A673 (cell line): ENCODE results near the gene NPAS1. TPM values are rescaled to one million over a fixed set of nuclear protein-coding genes. Genes with fewer than 3 reads are reported as not detected.

Experiments
- BruUV-seq: library from RNA; stranded (reverse); fragments of 400-500 nt; replicated peaks from 2 replicates; lab custom pipeline; 2021; lab: Mats Ljungman, UMichigan
- CTCF ChIA-PET: fragments of 300-600 bp; sonication (Branson Sonifier 250); formaldehyde crosslinking; loops from one replicate; lab custom pipeline; 2022; ENCODE audit warnings: antibody characterized with exemption; lab: Charles Lee
- POLR2A ChIA-PET: fragments of 300-600 bp; sonication (Branson Sonifier 250); formaldehyde crosslinking; loops from one replicate; lab custom pipeline; 2022; ENCODE audit warnings: antibody characterized with exemption; ENCODE audit not compliant: low non-redundant PET; lab: Charles Lee
- DNase-seq: peaks from one replicate; pipeline ENCODE4 v3.0.0-alpha.2; 2015; ENCODE audit warnings: low spot score
- H3K27ac ChIP-seq: fragments of 200-600 bp; sonication (generic); 2 replicates; pipeline ENCODE4 v1.5.1; 2016; ENCODE audit warnings: mixed run types, low read depth, mild to moderate bottlenecking, mixed read lengths, antibody characterized with exemption, low read length; ENCODE audit not compliant: poor library complexity, severe bottlenecking
- H3K27me3 ChIP-seq: fragments of 200-600 bp; sonication (generic); replicated peaks from 2 replicates; pipeline ENCODE4 v1.6.1; 2017; ENCODE audit warnings: mixed run types, low read depth, mild to moderate bottlenecking, mixed read lengths, antibody characterized with exemption, low read length; ENCODE audit not compliant: insufficient read depth, poor library complexity
- H3K36me3 ChIP-seq: fragments of 200-600 bp; sonication (generic); 2 replicates; pipeline ENCODE4 v1.6.1; 2016; ENCODE audit warnings: mixed run types, mild to moderate bottlenecking, mixed read lengths, antibody characterized with exemption, low read length; ENCODE audit not compliant: insufficient read depth, poor library complexity, severe bottlenecking
- H3K4me1 ChIP-seq: fragments of 200-600 bp; sonication (generic); 2 replicates; pipeline ENCODE4 v1.6.1; 2017; ENCODE audit warnings: mixed run types, mild to moderate bottlenecking, mixed read lengths, antibody characterized with exemption, low read length; ENCODE audit not compliant: insufficient read depth, poor library complexity, severe bottlenecking
- H3K4me3 ChIP-seq: fragments of 200-600 bp; sonication (generic); 2 replicates; pipeline ENCODE4 v1.5.1; 2016; ENCODE audit warnings: low read depth, mixed run types, mild to moderate bottlenecking, mixed read lengths, low read length; ENCODE audit not compliant: poor library complexity, severe bottlenecking
- H3K9me3 ChIP-seq: fragments of 200-600 bp; sonication (generic); 2 replicates; pipeline ENCODE4 v1.6.1; 2016; ENCODE audit warnings: mixed run types, low read depth, mild to moderate bottlenecking, mixed read lengths, antibody characterized with exemption, low read length; ENCODE audit not compliant: poor library complexity, severe bottlenecking
- CTCF ChIP-seq: fragments of 300-800, 200-600 bp; sonication (generic); conservative IDR thresholded peaks from 2 replicates; pipeline ENCODE4 v1.5.1; 2017; ENCODE audit warnings: low read depth, mild to moderate bottlenecking, antibody characterized with exemption, low read length, moderate library complexity, mixed read lengths
- EZH2 ChIP-seq: fragments of 200-600 bp; sonication (generic); IDR thresholded peaks from 2 replicates; pipeline ENCODE4 v1.6.1; 2017; ENCODE audit warnings: borderline replicate concordance, low read depth, mild to moderate bottlenecking, mixed read lengths, antibody characterized with exemption, low read length; ENCODE audit not compliant: poor library complexity, severe bottlenecking
- intact Hi-C: fragments of 100-400 bp; cut with micrococcal nuclease; formaldehyde crosslinking; loops from one replicate; pipeline ENCODE4 v1.10.0; 2022; ENCODE audit not compliant: unreplicated experiment
- total RNA-seq: library from RNA; stranded (reverse); gene quantifications from 2 replicates; pipeline ENCODE4 v1.2.3, GENCODE V29; 2021

NPAS1 gene
- total RNA-seq, 1 experiment from 2014 or later: 2.1 TPM

DNA sequence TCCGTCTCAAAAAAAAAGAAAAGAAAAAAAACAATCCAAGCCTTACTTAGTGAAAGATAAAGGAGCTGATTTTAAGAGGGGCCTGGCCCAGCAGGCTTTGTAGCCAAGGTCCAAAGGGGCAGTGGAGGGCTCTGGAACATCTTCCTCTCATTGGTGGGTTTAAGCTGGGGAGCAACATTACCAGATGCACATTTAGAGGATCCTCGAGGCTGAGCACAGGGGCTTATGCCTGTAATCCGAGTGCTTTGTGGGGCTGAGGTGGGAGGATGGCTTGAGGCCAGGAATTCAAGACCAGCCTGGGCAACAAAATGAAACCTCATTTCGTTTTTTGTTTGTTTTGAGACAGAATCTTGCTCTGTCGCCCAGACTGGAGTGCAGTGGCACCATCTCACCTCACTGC lies 36.8 kb downstream of the NPAS1 start:
- CTCF ChIA-PET: no interaction called here
- TF ChIP-seq CTCF: no peak
- no peak for TF ChIP-seq EZH2
- no TSS peak for BruUV-seq
- Histone ChIP-seq H3K4me3 (no peak overlapping the region), H3K9me3 (no peaks in the 10 kb centered on the region), H3K4me1 (no peaks in the 10 kb centered on the region), H3K27ac (no peak overlapping the region), H3K36me3 (no peaks in the 10 kb centered on the region), H3K27me3 (no peaks in the 10 kb centered on the region)
- intact Hi-C loops: no loop called here
- DNase-seq: no peak
- POLR2A ChIA-PET: no interaction called here

- TF ChIP-seq CTCF: no peak
- TF ChIP-seq EZH2: no peak
- H3K27ac ChIP-seq: no peak overlapping the region
- BruUV-seq: no TSS peak
- ChIA-PET CTCF (no interaction called here), POLR2A (interaction anchor here (0.8 kb wide), 1 partner anchor 187 kb away, joined by 3 read pairs; no protein-coding TSS in a partner anchor)
- intact Hi-C loops: no loop called here
- H3K36me3 ChIP-seq: no peaks in the 10 kb centered on the region
- no peaks in the 10 kb centered on the region for H3K4me1 ChIP-seq
- H3K4me3 ChIP-seq: no peak overlapping the region
- no peaks in the 10 kb centered on the region for H3K27me3 ChIP-seq
- DNase-seq: no peak
- H3K9me3 ChIP-seq: no peaks in the 10 kb centered on the region
These were observed 37.7 kb downstream of the NPAS1 start for GRCh38 chr19:47057328-47057727.

- H3K4me3 ChIP-seq: no peak overlapping the region
- TF ChIP-seq CTCF (no peak), EZH2 (no peak)
- no peaks in the 10 kb centered on the region for H3K27me3 ChIP-seq
- no peaks in the 10 kb centered on the region for H3K4me1 ChIP-seq
- ChIA-PET CTCF (interaction anchor here (0.6 kb wide), 1 partner anchor 262 kb away, joined by 3 read pairs; no protein-coding TSS in a partner anchor), POLR2A (interaction anchor here (0.6 kb wide), 1 partner anchor 113 kb away, joined by 6 read pairs; no protein-coding TSS in a partner anchor)
- H3K36me3 ChIP-seq: no peaks in the 10 kb centered on the region
- no peaks in the 10 kb centered on the region for H3K9me3 ChIP-seq
- intact Hi-C loops: no loop called here
- no TSS peak for BruUV-seq
- DNase-seq: no peak
- H3K27ac ChIP-seq: no peak overlapping the region
These were observed 39.0 kb downstream of the NPAS1 start for GRCh38 chr19:47058621-47059022.
